Fibroblast of pulmonary artery (primary cell): ENCODE data around the gene LCN15.

Experiments
- DNase-seq: peaks from one replicate; pipeline ENCODE4 v3.0.0-alpha.2; 2010; ENCODE audit warnings: low read depth
- H3K4me3 ChIP-seq: replicated peaks from 2 replicates; pipeline ENCODE4 v1.5.1; 2011; ENCODE audit warnings: low read depth, mild to moderate bottlenecking, control low read depth, low read length, moderate library complexity
- CTCF ChIP-seq: IDR thresholded peaks from 2 replicates; pipeline ENCODE4 v1.5.1; 2011; ENCODE audit warnings: mild to moderate bottlenecking, control low read depth, low read length, inconsistent platforms; ENCODE audit errors: missing control alignments

The LCN15 gene

DNA sequence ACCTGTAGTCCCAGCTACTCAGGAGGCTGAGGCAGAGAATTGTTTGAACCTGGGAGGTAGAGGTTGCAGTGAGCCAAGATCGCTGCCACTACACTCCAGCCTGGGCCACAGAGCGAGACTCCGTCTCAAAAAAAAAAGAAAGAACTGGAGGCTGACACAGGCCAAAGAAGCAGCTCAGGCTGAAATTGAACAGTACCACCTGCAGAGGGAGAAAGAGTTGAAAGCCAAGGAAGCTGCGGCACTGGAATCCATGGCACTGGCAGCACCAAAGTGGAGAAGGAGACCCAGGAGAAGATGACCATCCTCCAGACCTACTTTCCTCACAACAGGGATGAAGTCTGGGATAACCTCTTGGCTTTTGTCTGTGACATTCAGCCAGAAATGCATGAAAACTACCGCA is 15.5 kb upstream of the LCN15 start:
- DNase-seq: no peak
- TF ChIP-seq CTCF: peak; percentile 11
- H3K4me3 ChIP-seq: no peak overlapping the region

GRCh38 chr9:136777359-136777758 is 13.0 kb upstream of the LCN15 start:
- no peak for DNase-seq
- TF ChIP-seq CTCF: no peak
- H3K4me3 ChIP-seq: no peak overlapping the region

DNA sequence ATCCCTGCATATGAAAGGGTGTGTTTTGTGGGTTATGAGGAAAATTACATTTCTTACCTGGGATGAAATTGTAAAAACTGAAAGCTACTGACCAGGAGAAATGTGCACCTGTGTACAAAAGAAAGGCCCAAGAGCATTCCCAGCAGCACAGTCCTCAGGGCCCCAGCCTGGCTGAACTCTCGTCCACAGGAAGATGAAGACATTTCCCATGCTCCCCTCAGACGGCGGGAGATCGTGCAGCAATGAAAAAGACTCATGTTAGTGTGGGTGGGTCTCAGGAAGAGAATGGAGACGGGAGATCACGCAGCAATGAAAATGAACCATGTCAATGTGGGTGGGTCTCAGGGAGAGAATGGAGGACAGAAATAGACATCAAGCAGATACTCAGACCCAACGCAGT is 12.6 kb upstream of the LCN15 start:
- TF ChIP-seq CTCF: no peak
- H3K4me3 ChIP-seq: no peak overlapping the region

GRCh38 chr9:136775191-136775590 is 10.9 kb upstream of the LCN15 start:
- DNase-seq: no peak
- H3K4me3 ChIP-seq: no peak overlapping the region
- TF ChIP-seq CTCF: no peak

More for the DNA sequence above, 12.6 kb upstream of the LCN15 start:
- DNase-seq: no peak

- no peak for DNase-seq
- no peak for TF ChIP-seq CTCF
Measured at GRCh38 chr9:136774416-136775045, 10.2 kb upstream of the LCN15 start.

DNA sequence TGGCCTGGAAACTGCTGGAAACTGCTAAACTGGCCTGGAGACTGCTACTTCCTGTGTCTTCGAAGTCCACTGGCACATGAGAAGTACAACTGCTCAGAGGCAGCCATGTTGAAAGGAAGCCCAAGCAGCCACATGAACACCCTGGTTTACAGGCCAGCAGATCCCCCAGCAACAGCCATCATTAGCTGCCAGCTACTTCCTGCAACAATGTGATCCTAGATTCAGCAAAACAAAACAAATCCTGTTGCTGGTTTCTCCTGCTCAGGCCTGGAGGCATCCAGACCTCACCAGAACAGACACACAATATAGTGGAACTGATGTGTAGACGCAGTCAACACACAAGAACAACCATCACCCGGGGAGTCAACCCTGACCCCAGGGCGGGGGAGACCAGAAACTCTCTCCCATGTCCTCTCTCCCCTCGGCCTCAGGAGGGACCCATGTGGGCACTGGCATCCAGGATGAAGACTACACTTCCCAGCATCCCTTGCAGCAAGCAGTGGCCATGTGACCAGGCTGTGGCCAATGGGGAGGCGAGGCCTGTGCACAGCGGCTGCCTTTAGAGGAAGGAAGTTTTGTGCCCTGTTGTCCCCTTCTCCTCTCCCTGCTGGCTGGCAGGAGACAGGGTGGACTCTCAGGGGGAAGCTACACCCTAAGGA is 9.2 kb upstream of the LCN15 start:
- DNase-seq: no peak
- H3K4me3 ChIP-seq: no peak overlapping the region
- no peak for TF ChIP-seq CTCF

More at GRCh38 chr9:136774416-136775045, 10.2 kb upstream of the LCN15 start:
- no peak overlapping the region for H3K4me3 ChIP-seq
